Sigmoid colon (tissue), 7 donors: Measurements from ENCODE around the gene CYP26B1. TPM values are rescaled to one million over a fixed set of nuclear protein-coding genes. Genes with fewer than 3 reads are reported as not detected.

Experiments used
- DNase-seq: peaks from one replicate; pipeline ENCODE4 v3.0.0-alpha.2; 2019
- H3K27ac ChIP-seq, 4 donors: fragments of 200-600 bp; sonication (generic); one replicate each; pipeline ENCODE4 v1.5.1; 2016 to 2019; ENCODE audit warnings: mild to moderate bottlenecking in 1 of 4
- H3K27me3 ChIP-seq, 3 donors: fragments of 200-600 bp; sonication (generic); one replicate each; pipeline ENCODE4 v1.5.1; 2019; ENCODE audit warnings: mild to moderate bottlenecking in 1 of 3
- H3K36me3 ChIP-seq, 4 donors: fragments of 200-600 bp; sonication (generic); one replicate each; pipeline ENCODE4 v1.5.1; 2016 to 2019
- H3K4me1 ChIP-seq, 4 donors: fragments of 200-600 bp; sonication (generic); one replicate each; pipeline ENCODE4 v1.5.1; 2017 to 2019
- H3K4me3 ChIP-seq, 4 donors: fragments of 200-600 bp; sonication (generic); one replicate each; pipeline ENCODE4 v1.5.1; 2017 to 2019; ENCODE audit warnings: mild to moderate bottlenecking in 2 of 4, moderate library complexity in 1 of 4
- H3K9me3 ChIP-seq, 4 donors: fragments of 200-600 bp in 3 of 4; sonication (generic) in 3 of 4; one replicate each; pipeline versions ENCODE4 v1.5.1 to v1.6.1; 2013 to 2019
- CTCF ChIP-seq, 4 experiments: fragments of 450-650 bp in 3 of 4; fragments of 200-600 bp in 1 of 4; IDR thresholded peaks; one replicate each; pipeline ENCODE4 v1.5.1; 2016 to 2019; ENCODE audit warnings: antibody characterized with exemption in 4 of 4, mild to moderate bottlenecking in 3 of 4, moderate library complexity in 2 of 4
- EP300 ChIP-seq, 4 donors: sonication (generic); formaldehyde crosslinking; IDR thresholded peaks; one replicate each; pipeline ENCODE4 v1.6.1; 2017; ENCODE audit warnings: antibody characterized with exemption in 4 of 4
- POLR2A ChIP-seq, 2 donors: fragments of 450-650 bp; IDR thresholded peaks; one replicate each; pipeline ENCODE4 v1.6.1; 2016; ENCODE audit warnings: antibody characterized with exemption in 2 of 2, mild to moderate bottlenecking in 2 of 2, moderate library complexity in 2 of 2
- POLR2AphosphoS5 ChIP-seq, 4 donors: sonication (generic); formaldehyde crosslinking; IDR thresholded peaks; one replicate each; pipeline ENCODE4 v1.6.1; 2017; ENCODE audit warnings: antibody characterized with exemption in 4 of 4
- WGBS, 2 donors: extraction: QIAGEN DNeasy Blood & Tissue Kit; methylation state at CpG; one replicate each; pipeline ENCODE4 v1.1.7; 2013; 5-methylcytosine and 5-hydroxymethylcytosine counted together
- intact Hi-C: fragments of 100-400 bp; cut with DNase I; formaldehyde crosslinking; loops from one replicate; pipeline ENCODE4 v1.15.1; 2023
- polyA plus RNA-seq, 3 donors: library from polyadenylated mRNA; stranded (reverse); fragments of 200-250 nt; gene quantifications; one replicate each; pipeline ENCODE4 v1.2.3, GENCODE V29; 2013
- total RNA-seq, 4 donors: library from RNA; depleted of rRNA; stranded (reverse); fragments of >200 nt; gene quantifications; one replicate each; pipeline ENCODE4 v1.1.0, GENCODE V29; 2016
- donor health status: healthy with polysubstance abuse.
- donor health status: Bipolar disorder and iron deficiency.
- donor health status: healthy.

Gene CYP26B1
- total and polyA plus RNA-seq, 7 donors: 0.46 to 5.0 (median 2.5) TPM

- no peak for TF ChIP-seq POLR2A (IDR thresholded peaks at IDR 0.05)
- no peak for TF ChIP-seq CTCF (IDR thresholded peaks at IDR 0.05)
- no peak for TF ChIP-seq POLR2AphosphoS5 (IDR thresholded peaks at IDR 0.05)
- TF ChIP-seq EP300 (IDR thresholded peaks at IDR 0.05): no peak
- no peaks in the 10 kb centered on the region for H3K27me3 ChIP-seq
- DNase-seq: no peak
- no peak overlapping the region for H3K27ac ChIP-seq
- peaks cover 0 to 12% (median 3%) of the 10 kb centered on the region in 4 donors for H3K36me3 ChIP-seq
- no peak overlapping the region for H3K4me3 ChIP-seq
- intact Hi-C loops: no loop called here
- no peaks in the 10 kb centered on the region for H3K9me3 ChIP-seq
- no peaks in the 10 kb centered on the region for H3K4me1 ChIP-seq
- 96 to 97% methylated on average over 2 of the region's 2 CpGs for WGBS, 2 donors
These were observed 35.8 kb upstream of the CYP26B1 start for GRCh38 chr2:72183466-72183865.

GRCh38 chr2:72183016-72183415 lies 35.4 kb upstream of the CYP26B1 start:
- H3K27ac ChIP-seq: no peak overlapping the region
- TF ChIP-seq EP300 (IDR thresholded peaks at IDR 0.05): no peak
- no peak for TF ChIP-seq POLR2A (IDR thresholded peaks at IDR 0.05)
- TF ChIP-seq POLR2AphosphoS5 (IDR thresholded peaks at IDR 0.05): no peak
- no peak for TF ChIP-seq CTCF (IDR thresholded peaks at IDR 0.05)
- H3K4me3 ChIP-seq: no peak overlapping the region
- peaks cover 0 to 17% (median 5%) of the 10 kb centered on the region in 4 donors for H3K36me3 ChIP-seq
- intact Hi-C loops: no loop called here
- no peak for DNase-seq
- H3K27me3 ChIP-seq: no peaks in the 10 kb centered on the region
- no peaks in the 10 kb centered on the region for H3K9me3 ChIP-seq
- H3K4me1 ChIP-seq: no peaks in the 10 kb centered on the region

GRCh38 chr2:72182547-72182946 lies 34.9 kb upstream of the CYP26B1 start:
- whole genome bisulfite sequencing, 2 donors: 28 to 68% methylated on average over 4 of the region's 4 CpGs
- no peaks in the 10 kb centered on the region for H3K9me3 ChIP-seq
- no peak for DNase-seq

GRCh38 chr2:72181616-72182015 lies 34.0 kb upstream of the CYP26B1 start:
- DNase-seq: no peak
- H3K4me1 ChIP-seq: no peaks in the 10 kb centered on the region
- WGBS, 2 donors: 92 to 96% methylated on average over 2 of the region's 2 CpGs
- intact Hi-C loops: no loop called here
- H3K9me3 ChIP-seq: no peaks in the 10 kb centered on the region
- H3K36me3 ChIP-seq: peaks cover 0 to 27% (median 6%) of the 10 kb centered on the region in 4 donors
- no peak for TF ChIP-seq POLR2AphosphoS5 (IDR thresholded peaks at IDR 0.05)
- no peak for TF ChIP-seq EP300 (IDR thresholded peaks at IDR 0.05)
- no peak for TF ChIP-seq POLR2A (IDR thresholded peaks at IDR 0.05)
- TF ChIP-seq CTCF (IDR thresholded peaks at IDR 0.05): no peak
- H3K27me3 ChIP-seq: no peaks in the 10 kb centered on the region
- H3K27ac ChIP-seq: no peak overlapping the region
- no peak overlapping the region for H3K4me3 ChIP-seq

More at GRCh38 chr2:72182547-72182946, 34.9 kb upstream of the CYP26B1 start:
- intact Hi-C loops: no loop called here
- no peak for TF ChIP-seq EP300 (IDR thresholded peaks at IDR 0.05)
- TF ChIP-seq CTCF (IDR thresholded peaks at IDR 0.05): no peak
- TF ChIP-seq POLR2A (IDR thresholded peaks at IDR 0.05): no peak
- TF ChIP-seq POLR2AphosphoS5 (IDR thresholded peaks at IDR 0.05): no peak
- no peak overlapping the region for H3K27ac ChIP-seq
- H3K4me3 ChIP-seq: no peak overlapping the region
- no peaks in the 10 kb centered on the region for H3K27me3 ChIP-seq
- peaks cover 0 to 21% (median 6%) of the 10 kb centered on the region in 4 donors for H3K36me3 ChIP-seq
- H3K4me1 ChIP-seq: no peaks in the 10 kb centered on the region

GRCh38 chr2:72180351-72180750 lies 32.7 kb upstream of the CYP26B1 start:
- H3K4me3 ChIP-seq: no peak overlapping the region
- 91% methylated on average over 1 of the region's 1 CpG for WGBS, 2 donors
- TF ChIP-seq POLR2A (IDR thresholded peaks at IDR 0.05) (no peak), CTCF (IDR thresholded peaks at IDR 0.05) (no peak), EP300 (IDR thresholded peaks at IDR 0.05) (no peak), POLR2AphosphoS5 (IDR thresholded peaks at IDR 0.05) (no peak)
- H3K36me3 ChIP-seq: peaks cover 0 to 32% (median 6%) of the 10 kb centered on the region in 4 donors
- H3K4me1 ChIP-seq: no peaks in the 10 kb centered on the region
- no peak overlapping the region for H3K27ac ChIP-seq
- no peaks in the 10 kb centered on the region for H3K9me3 ChIP-seq
- H3K27me3 ChIP-seq: no peaks in the 10 kb centered on the region
- intact Hi-C loops: no loop called here
- DNase-seq: no peak
